Stimulated activated CD4-positive, alpha-beta T cell treated with anti-CD3 and anti-CD28 coated beads, Interleukin-12 subunit alpha, Interleukin-12 subunit beta, amount 100 ng/mL, for 24 hours (primary cell): Measurements from ENCODE around the gene PER2.
"Not testable (repeated sequence)": the region's sequence is repeated elsewhere in the genome, so short reads cannot be mapped to it uniquely, and the experiment has no call there.

ENCODE experiments used
- DNase-seq, 2 experiments: peaks; one replicate each; pipeline ENCODE4 v3.0.0-alpha.2; 2020; ENCODE audit warnings: low read depth in 2 of 2

PER2 gene

GRCh38 chr2:238287737-238288649, at the start of gene PER2:
TSS of gene PER2 (minus strand) at chr2:238288610. CDS start at chr2:238277936, 10,674 bp downstream.
- peak in 1 of 2 experiments; percentile 31 for DNase-seq

- no peak for DNase-seq
Observed at GRCh38 chr2:238337846-238338245, 49.4 kb upstream of the PER2 start.

GRCh38 chr2:238336793-238337444, 48.5 kb upstream of the PER2 start:
- no peak for DNase-seq

GRCh38 chr2:238336151-238336550, 47.7 kb upstream of the PER2 start:
- no peak for DNase-seq

- not testable (repeated sequence) for DNase-seq
Observed at GRCh38 chr2:238335591-238335990, 47.2 kb upstream of the PER2 start.

- DNase-seq, result no peak
Observed at GRCh38 chr2:238334885-238335284, 46.5 kb upstream of the PER2 start.

- no peak for DNase-seq
Observed at GRCh38 chr2:238331916-238332315, 43.5 kb upstream of the PER2 start.

GRCh38 chr2:238330391-238330790, 42.0 kb upstream of the PER2 start:
- no peak for DNase-seq

GRCh38 chr2:238327751-238328150, 39.3 kb upstream of the PER2 start:
- DNase-seq, result no peak

- DNase-seq, result no peak
Observed at GRCh38 chr2:238326801-238327365, 38.5 kb upstream of the PER2 start.

GRCh38 chr2:238325694-238326093, 37.3 kb upstream of the PER2 start:
- no peak for DNase-seq

GRCh38 chr2:238324248-238324647, 35.8 kb upstream of the PER2 start:
- DNase-seq, result not testable (repeated sequence)

- DNase-seq, result no peak
Observed at GRCh38 chr2:238322001-238322411, 33.6 kb upstream of the PER2 start.

GRCh38 chr2:238321467-238321866, 33.1 kb upstream of the PER2 start:
- no peak for DNase-seq

GRCh38 chr2:238320648-238321281, 32.4 kb upstream of the PER2 start:
- DNase-seq, result no peak

GRCh38 chr2:238320246-238320647, 31.8 kb upstream of the PER2 start, which contains the start of gene TRAF3IP1:
TSS of gene TRAF3IP1 (plus strand) at chr2:238320518. CDS start at chr2:238320663, 145 bp downstream.
- DNase-seq, result peak; percentile 74 to 76

- DNase-seq, result no peak
Observed at GRCh38 chr2:238315031-238315595, 26.7 kb upstream of the PER2 start.

GRCh38 chr2:238314576-238314975, 26.2 kb upstream of the PER2 start:
- no peak for DNase-seq

GRCh38 chr2:238313991-238314350, 25.6 kb upstream of the PER2 start:
- DNase-seq, result no peak

GRCh38 chr2:238313289-238313990, 25.0 kb upstream of the PER2 start:
- DNase-seq, result no peak

- DNase-seq, result not testable (repeated sequence)
Observed at GRCh38 chr2:238310721-238311120, 22.3 kb upstream of the PER2 start.
